Natural killer cell (primary cell): ENCODE data around the gene UGT1A6. TPM values are rescaled to one million over a fixed set of nuclear protein-coding genes. Genes with fewer than 3 reads are reported as not detected.

Experiments
- ATAC-seq, 3 donors: fragments of 150-1000 bp in 2 of 3; fragments of 200-7000 bp in 1 of 3; cut with Tn5 transposase; 1 replicate in 1 of 3; 2 replicates in 2 of 3; pipeline ENCODE4 v1.10.0; 2021; ENCODE audit warnings: mild to moderate bottlenecking in 2 of 3, moderate library complexity in 2 of 3
- DNase-seq, 2 donors: peaks; one replicate each; pipeline versions ENCODE4 v3.0.0 to v3.0.0-alpha.2; 2013 to 2021; ENCODE audit warnings: mixed read lengths in 1 of 2
- H3K27ac ChIP-seq: one replicate; pipeline ENCODE4 v1.5.1; 2013; ENCODE audit warnings: mild to moderate bottlenecking, low read length
- H3K27me3 ChIP-seq: one replicate; pipeline ENCODE4 v1.6.1; 2013; ENCODE audit warnings: low read length; ENCODE audit not compliant: control insufficient read depth, insufficient read depth
- H3K36me3 ChIP-seq: one replicate; pipeline ENCODE4 v1.6.1; 2013; ENCODE audit warnings: low read length; ENCODE audit not compliant: control insufficient read depth, insufficient read depth
- H3K4me1 ChIP-seq: one replicate; pipeline ENCODE4 v1.6.1; 2013; ENCODE audit warnings: low read length; ENCODE audit not compliant: control insufficient read depth, insufficient read depth
- H3K4me3 ChIP-seq: one replicate; pipeline ENCODE4 v1.5.1; 2013; ENCODE audit warnings: low read length
- H3K9me3 ChIP-seq: one replicate; pipeline ENCODE4 v1.6.1; 2013; ENCODE audit warnings: low read length; ENCODE audit not compliant: control insufficient read depth, insufficient read depth
- H3K27ac Mint-ChIP-seq, 2 donors: one replicate each; pipeline ENCODE4 v1.8.0; 2022; ENCODE audit warnings: mild to moderate bottlenecking in 2 of 2, mixed read lengths in 2 of 2, moderate library complexity in 1 of 2
- H3K27me3 Mint-ChIP-seq, 2 donors: one replicate each; pipeline ENCODE4 v1.8.0; 2022; ENCODE audit warnings: low read depth in 2 of 2, mixed read lengths in 2 of 2
- H3K36me3 Mint-ChIP-seq: one replicate; pipeline ENCODE4 v1.8.0; 2022; ENCODE audit warnings: mixed read lengths
- H3K4me1 Mint-ChIP-seq, 2 donors: one replicate each; pipeline ENCODE4 v1.8.0; 2022; ENCODE audit warnings: mixed read lengths in 2 of 2
- H3K4me3 Mint-ChIP-seq: one replicate; pipeline ENCODE4 v1.8.0; 2022; ENCODE audit warnings: mild to moderate bottlenecking, moderate library complexity, mixed read lengths
- H3K9me3 Mint-ChIP-seq, 2 donors: one replicate each; pipeline ENCODE4 v1.8.0; 2022; ENCODE audit warnings: mixed read lengths in 2 of 2
- WGBS: methylation state at CpG from one replicate; pipeline ENCODE4 v1.1.7; 2013; ENCODE audit warnings: missing lambda C conversion rate; ENCODE audit not compliant: insufficient coverage; 5-methylcytosine and 5-hydroxymethylcytosine counted together
- intact Hi-C: fragments of 100-400 bp; cut with micrococcal nuclease; formaldehyde crosslinking; loops from one replicate; pipeline ENCODE4 v1.14.2; 2022
- total RNA-seq, 4 donors: library from RNA; stranded (reverse); fragments of 120-200 nt in 1 of 4; gene quantifications; one replicate each; pipeline versions ENCODE4 v1.2.3 to v1.2.4, GENCODE V29; 2013 to 2022
- TF ChIP-seq, protein P1 (sequence below): fragments of 200-600 bp; IDR thresholded peaks from one replicate; pipeline ENCODE4 v1.8.0; 2022; ENCODE audit warnings: antibody characterized with exemption

Gene UGT1A6
- total RNA-seq, 3 donors from 2014 or later (not counting 1 experiment from before 2014, with no cell fraction given): not detected

DNA sequence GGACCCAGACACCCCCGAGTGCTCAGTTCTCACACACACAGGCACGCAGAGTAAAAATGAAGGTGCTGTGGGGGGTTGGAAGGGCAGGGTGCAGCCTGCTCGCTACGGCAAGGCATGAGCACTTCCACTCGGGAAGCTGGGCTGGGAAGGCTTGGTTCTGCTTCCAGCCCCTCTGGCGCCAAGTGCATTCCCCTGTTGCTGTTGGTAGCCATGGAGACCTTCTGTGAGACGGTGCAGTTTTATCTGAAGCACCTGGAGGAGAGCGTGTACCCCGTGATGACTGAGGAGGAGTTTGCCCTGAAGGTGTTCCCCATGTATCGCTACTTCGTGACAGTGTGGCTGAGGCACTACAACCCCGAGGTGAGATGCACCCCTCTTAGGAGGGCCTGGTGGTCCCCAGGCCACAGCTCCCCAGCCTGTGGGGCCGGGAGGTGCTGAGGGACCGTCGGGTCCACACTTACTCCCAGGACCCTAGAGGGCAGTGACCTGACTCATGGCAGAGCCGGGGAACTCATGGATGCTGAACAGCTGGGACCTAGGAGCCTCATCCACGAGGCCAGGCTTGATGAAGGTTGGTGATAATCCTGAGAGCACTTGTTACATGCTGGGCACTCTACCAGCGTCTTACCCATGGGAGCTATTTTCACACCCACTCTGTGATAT is 100.9 kb downstream of the UGT1A6 start:
- ATAC-seq: no peak
- H3K4me1 Mint-ChIP-seq: no peaks in the 10 kb centered on the region
- no peak overlapping the region for H3K27ac ChIP-seq
- no peaks in the 10 kb centered on the region for H3K27me3 ChIP-seq
- no peaks in the 10 kb centered on the region for H3K36me3 Mint-ChIP-seq
- H3K27ac Mint-ChIP-seq: no peak overlapping the region
- H3K36me3 ChIP-seq: no peaks in the 10 kb centered on the region
- TF ChIP-seq, protein P1, sequence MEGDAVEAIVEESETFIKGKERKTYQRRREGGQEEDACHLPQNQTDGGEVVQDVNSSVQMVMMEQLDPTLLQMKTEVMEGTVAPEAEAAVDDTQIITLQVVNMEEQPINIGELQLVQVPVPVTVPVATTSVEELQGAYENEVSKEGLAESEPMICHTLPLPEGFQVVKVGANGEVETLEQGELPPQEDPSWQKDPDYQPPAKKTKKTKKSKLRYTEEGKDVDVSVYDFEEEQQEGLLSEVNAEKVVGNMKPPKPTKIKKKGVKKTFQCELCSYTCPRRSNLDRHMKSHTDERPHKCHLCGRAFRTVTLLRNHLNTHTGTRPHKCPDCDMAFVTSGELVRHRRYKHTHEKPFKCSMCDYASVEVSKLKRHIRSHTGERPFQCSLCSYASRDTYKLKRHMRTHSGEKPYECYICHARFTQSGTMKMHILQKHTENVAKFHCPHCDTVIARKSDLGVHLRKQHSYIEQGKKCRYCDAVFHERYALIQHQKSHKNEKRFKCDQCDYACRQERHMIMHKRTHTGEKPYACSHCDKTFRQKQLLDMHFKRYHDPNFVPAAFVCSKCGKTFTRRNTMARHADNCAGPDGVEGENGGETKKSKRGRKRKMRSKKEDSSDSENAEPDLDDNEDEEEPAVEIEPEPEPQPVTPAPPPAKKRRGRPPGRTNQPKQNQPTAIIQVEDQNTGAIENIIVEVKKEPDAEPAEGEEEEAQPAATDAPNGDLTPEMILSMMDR: no peak
- no peaks in the 10 kb centered on the region for H3K4me1 ChIP-seq
- no peaks in the 10 kb centered on the region for H3K9me3 ChIP-seq
- H3K4me3 ChIP-seq: no peak overlapping the region
- H3K4me3 Mint-ChIP-seq: no peak overlapping the region
- no peak for DNase-seq
- no peaks in the 10 kb centered on the region for H3K9me3 Mint-ChIP-seq
- WGBS: 86% methylated on average over 18 of the region's 18 CpGs
- intact Hi-C loops: no loop called here
- H3K27me3 Mint-ChIP-seq: no peaks in the 10 kb centered on the region

DNA sequence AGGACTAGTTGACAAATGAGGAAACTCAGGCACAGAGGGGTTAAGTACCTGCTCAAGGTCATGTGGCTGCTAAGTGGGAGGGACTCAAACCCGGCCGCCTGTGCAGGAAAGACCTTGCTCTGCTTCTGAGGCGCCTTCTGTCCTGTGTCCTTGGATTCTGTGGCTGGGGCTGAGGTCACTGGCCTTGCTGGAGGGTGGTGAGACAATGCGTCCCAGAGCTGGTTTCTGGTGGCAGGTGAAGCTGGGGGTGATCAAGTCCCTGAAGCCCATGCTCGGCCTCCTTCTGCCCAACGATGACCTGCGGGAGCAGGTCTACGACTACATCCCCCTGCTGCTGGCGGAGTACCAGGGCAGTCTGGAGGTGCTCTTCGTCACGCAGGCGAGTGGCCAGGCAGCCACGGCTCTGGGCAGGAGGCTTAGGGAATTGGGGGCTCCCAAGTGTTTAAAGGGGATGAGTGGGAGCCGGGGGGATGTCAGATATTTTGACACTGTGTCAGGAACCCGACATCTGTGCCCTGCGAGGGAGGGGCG is 101.5 kb downstream of the UGT1A6 start:
- Histone ChIP-seq H3K4me3 (no peak overlapping the region), H3K36me3 (no peaks in the 10 kb centered on the region), H3K4me1 (no peaks in the 10 kb centered on the region), H3K27ac (no peak overlapping the region), H3K27me3 (no peaks in the 10 kb centered on the region), H3K9me3 (no peaks in the 10 kb centered on the region)
- WGBS: 83% methylated on average over 17 of the region's 17 CpGs
- intact Hi-C loops: no loop called here
- Mint-ChIP-seq H3K36me3 (no peaks in the 10 kb centered on the region), H3K4me3 (no peak overlapping the region), H3K9me3 (no peaks in the 10 kb centered on the region), H3K27ac (no peak overlapping the region), H3K27me3 (peaks cover 0 to 2% of the 10 kb centered on the region in 2 donors), H3K4me1 (no peaks in the 10 kb centered on the region)
- no peak for ATAC-seq
- TF ChIP-seq, protein P1: no peak
- DNase-seq: no peak

- intact Hi-C loops: no loop called here
- no peaks in the 10 kb centered on the region for H3K36me3 Mint-ChIP-seq
- no peak overlapping the region for H3K27ac Mint-ChIP-seq
- peaks cover 0 to 3% of the 10 kb centered on the region in 2 donors for H3K27me3 Mint-ChIP-seq
- H3K9me3 ChIP-seq: no peaks in the 10 kb centered on the region
- no peaks in the 10 kb centered on the region for H3K9me3 Mint-ChIP-seq
- 91% methylated on average over 13 of the region's 13 CpGs for WGBS
- H3K4me3 Mint-ChIP-seq: no peak overlapping the region
- DNase-seq (no peak), ATAC-seq (no peak)
- no peak overlapping the region for H3K4me3 ChIP-seq
- H3K27me3 ChIP-seq: no peaks in the 10 kb centered on the region
- no peaks in the 10 kb centered on the region for H3K4me1 Mint-ChIP-seq
- TF ChIP-seq, protein P1: no peak
- H3K27ac ChIP-seq: no peak overlapping the region
- H3K4me1 ChIP-seq: no peaks in the 10 kb centered on the region
- no peaks in the 10 kb centered on the region for H3K36me3 ChIP-seq
These were observed 103.1 kb downstream of the UGT1A6 start for GRCh38 chr2:233795735-233796171.

DNA sequence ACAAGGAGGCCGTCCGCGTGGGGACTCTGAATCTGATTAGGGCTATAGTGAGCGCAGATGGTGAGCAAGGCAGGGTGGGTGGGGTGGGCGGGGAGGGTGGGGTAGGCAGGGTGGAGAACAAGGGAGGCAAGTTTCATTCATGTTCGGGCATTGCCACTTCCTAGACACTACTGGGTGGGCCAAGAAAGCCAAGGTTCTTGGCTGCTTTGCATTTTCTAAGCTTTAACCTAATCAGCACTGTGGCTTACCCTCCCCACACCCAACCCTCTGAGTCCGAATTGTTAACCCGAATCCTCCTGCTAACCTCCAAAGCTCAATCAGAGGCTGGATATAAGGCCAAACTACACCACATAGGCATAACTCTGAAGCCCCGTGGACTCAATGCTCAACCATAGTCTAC is 103.6 kb downstream of the UGT1A6 start:
- Mint-ChIP-seq H3K9me3 (no peaks in the 10 kb centered on the region), H3K4me3 (no peak overlapping the region), H3K27me3 (peaks cover 0 to 3% of the 10 kb centered on the region in 2 donors), H3K27ac (no peak overlapping the region), H3K4me1 (no peaks in the 10 kb centered on the region), H3K36me3 (no peaks in the 10 kb centered on the region)
- TF ChIP-seq, protein P1: no peak
- intact Hi-C loops: no loop called here
- H3K4me3 ChIP-seq: no peak overlapping the region
- no peaks in the 10 kb centered on the region for H3K4me1 ChIP-seq
- no peak overlapping the region for H3K27ac ChIP-seq
- DNase-seq (no peak), ATAC-seq (no peak)
- WGBS: 95% methylated on average over 8 of the region's 9 CpGs
- H3K9me3 ChIP-seq: no peaks in the 10 kb centered on the region
- no peaks in the 10 kb centered on the region for H3K36me3 ChIP-seq
- H3K27me3 ChIP-seq: no peaks in the 10 kb centered on the region
